Measurements from ENCODE around the gene OR1F1.

The OR1F1 gene

DNA sequence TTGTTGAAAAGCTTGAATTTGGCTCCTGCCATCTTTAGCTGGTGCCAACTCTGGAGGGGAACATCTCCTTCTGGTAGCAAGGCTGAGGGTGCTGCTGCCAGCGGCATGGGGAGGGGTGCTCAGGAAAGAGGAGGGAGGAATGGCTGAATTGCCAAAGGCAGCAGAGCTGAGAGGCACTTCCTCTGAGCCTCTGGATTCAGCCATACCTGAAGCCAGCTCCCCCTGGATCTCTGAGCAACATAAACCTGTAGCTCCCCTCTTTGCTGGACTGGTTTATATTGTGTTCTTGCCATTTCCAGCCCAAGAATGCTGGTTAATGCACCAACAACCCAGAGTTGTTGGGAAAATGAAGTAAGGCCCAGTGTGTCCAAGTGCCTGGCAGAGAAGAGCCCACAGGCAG, 61.0 kb downstream of the OR1F1 start:
- DNase-seq (ENCODE audit: low read depth, low spot score), result no peak

DNA sequence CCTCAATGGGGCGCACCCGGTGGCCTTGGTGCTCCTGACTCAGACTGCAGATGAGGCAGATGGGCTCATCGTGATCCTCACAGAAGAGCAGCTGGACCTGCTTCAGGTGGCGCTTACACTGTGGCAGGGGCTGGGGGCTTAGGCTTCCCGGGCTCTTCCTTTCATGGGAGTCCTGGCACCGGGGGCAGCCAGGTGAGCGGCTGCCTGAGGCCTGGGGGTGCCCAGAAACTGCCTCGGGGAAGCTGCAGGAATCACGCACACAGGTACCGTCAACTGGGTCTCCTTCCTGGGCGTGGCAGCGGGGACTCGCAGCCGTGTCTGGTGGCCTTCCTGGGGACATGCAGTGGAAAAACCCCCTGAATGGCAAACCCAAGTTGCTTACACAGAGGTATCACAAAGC, 61.4 kb downstream of the OR1F1 start:
- DNase-seq (ENCODE audit: low read depth, low spot score), result no peak

DNA sequence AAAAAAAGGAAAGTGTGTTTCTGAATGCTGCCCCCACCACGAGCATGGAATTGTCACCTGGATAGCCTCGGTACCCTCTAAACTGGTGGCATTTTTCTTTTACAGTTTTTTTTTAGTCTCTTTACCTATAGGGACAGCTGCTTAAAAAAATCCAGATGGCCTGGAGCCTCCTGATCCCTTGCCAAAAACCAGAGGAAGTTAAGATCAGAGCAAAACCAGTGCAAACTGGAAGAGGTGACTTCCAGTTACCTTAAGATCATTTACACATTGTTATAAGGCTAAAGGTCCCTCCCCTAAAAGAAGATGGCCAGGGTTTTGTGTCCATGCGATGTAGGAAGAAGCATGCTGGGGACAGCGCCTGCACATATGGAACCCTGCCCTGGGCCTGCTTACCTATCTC, 65.0 kb downstream of the OR1F1 start:
- no peak for DNase-seq (ENCODE audit: low read depth, low spot score)

DNA sequence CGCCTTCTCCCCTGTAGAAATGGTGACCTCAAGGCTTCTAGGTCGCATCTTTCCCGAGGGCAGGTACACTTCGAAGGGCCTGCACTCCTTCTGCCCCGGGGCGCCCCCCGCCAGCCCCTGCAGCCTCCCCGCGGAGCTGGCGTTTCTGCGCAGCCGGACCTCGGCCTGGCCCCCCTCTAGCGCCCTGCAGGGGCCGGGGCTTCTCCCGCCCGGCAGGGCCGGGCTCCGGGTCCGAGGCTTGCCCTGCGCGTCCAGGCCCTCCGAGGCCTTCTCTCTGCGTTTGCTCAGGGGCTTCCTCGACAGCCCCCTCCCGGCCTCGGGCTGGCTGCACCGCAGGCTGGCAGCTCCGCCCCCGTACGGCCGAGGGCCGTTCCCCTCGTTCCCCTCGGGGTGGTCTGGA, 66.3 kb downstream of the OR1F1 start:
- no peak for DNase-seq (ENCODE audit: low read depth, low spot score)

Measured in astrocyte of the hippocampus (primary cell).